Measurements from ENCODE around the gene BMF.

DNA sequence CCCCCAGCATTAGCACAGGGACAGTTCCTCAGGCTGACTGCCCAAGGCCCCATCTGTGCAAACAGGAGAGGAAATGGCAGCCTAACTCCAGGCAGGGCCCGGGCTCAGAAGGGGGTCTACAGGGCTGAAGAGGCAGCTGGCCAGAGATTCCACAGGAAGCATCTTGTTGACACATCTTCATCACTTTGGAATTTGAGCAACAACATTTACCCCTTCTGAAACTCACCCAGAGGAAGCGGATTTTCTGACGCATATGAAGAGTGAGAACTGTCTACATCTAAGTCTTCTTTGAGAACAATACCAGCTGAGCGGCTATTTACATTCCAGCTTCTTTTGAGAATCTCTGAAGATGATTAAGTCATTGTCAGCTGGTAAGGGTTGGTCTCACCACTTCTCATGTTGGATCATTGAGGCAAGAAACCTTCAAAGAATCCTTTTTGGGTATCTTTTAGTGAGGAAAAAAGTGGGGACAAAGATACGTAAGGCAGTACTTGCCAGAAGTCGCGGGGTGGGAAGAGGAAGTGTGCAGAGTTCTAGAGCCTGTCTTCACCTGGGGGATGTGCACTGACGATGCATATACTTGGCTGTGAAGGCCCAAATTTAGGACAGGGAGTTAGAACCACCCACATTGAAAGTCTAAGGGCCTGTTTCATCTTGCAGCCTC, 44.3 kb downstream of the BMF start:
- TF ChIP-seq, protein P1, sequence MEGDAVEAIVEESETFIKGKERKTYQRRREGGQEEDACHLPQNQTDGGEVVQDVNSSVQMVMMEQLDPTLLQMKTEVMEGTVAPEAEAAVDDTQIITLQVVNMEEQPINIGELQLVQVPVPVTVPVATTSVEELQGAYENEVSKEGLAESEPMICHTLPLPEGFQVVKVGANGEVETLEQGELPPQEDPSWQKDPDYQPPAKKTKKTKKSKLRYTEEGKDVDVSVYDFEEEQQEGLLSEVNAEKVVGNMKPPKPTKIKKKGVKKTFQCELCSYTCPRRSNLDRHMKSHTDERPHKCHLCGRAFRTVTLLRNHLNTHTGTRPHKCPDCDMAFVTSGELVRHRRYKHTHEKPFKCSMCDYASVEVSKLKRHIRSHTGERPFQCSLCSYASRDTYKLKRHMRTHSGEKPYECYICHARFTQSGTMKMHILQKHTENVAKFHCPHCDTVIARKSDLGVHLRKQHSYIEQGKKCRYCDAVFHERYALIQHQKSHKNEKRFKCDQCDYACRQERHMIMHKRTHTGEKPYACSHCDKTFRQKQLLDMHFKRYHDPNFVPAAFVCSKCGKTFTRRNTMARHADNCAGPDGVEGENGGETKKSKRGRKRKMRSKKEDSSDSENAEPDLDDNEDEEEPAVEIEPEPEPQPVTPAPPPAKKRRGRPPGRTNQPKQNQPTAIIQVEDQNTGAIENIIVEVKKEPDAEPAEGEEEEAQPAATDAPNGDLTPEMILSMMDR (IDR thresholded peaks at IDR 0.05) = no peak
- TF ChIP-seq EP300 (IDR thresholded peaks at IDR 0.05; ENCODE audit: low read depth) = no peak

All from transverse colon (tissue), 3 donors.